SK-N-SH treated with all-trans-retinoic acid at 6 μM for 48 hours (cell line): Measurements from ENCODE around the gene CACNA1A.
"Not testable (repeated sequence)": the region's sequence is repeated elsewhere in the genome, so short reads cannot be mapped to it uniquely, and the experiment has no call there.

ENCODE experiments used
- ESRRG ChIP-seq: fragments of 250-450 bp; sonication (Bioruptor Pico); IDR thresholded peaks from 2 replicates; pipeline ENCODE4 v1.6.1; 2021; ENCODE audit warnings: mild to moderate bottlenecking
- RARB ChIP-seq: fragments of 250-450 bp; sonication (Bioruptor Pico); IDR thresholded peaks from 2 replicates; pipeline ENCODE4 v1.8.0; 2021; ENCODE audit warnings: mild to moderate bottlenecking, moderate library complexity
- SNAI2 ChIP-seq: fragments of 250-450 bp; sonication (Bioruptor Pico); IDR thresholded peaks from 2 replicates; pipeline ENCODE4 v1.5.0; 2020; ENCODE audit warnings: mild to moderate bottlenecking, moderate library complexity
- ZC3H10 ChIP-seq: fragments of 250-450 bp; sonication (Bioruptor Pico); IDR thresholded peaks from 2 replicates; pipeline ENCODE4 v1.5.1; 2021; ENCODE audit warnings: mild to moderate bottlenecking, moderate library complexity
- ZFP3 ChIP-seq: fragments of 250-450 bp; sonication (Bioruptor Pico); IDR thresholded peaks from 2 replicates; pipeline ENCODE4 v1.5.0; 2020; ENCODE audit warnings: mild to moderate bottlenecking, moderate library complexity
- ZFP30 ChIP-seq: fragments of 450-650 bp; formaldehyde crosslinking; IDR thresholded peaks from 2 replicates; pipeline ENCODE4 v1.5.0; 2022; ENCODE audit warnings: mild to moderate bottlenecking, moderate library complexity
- ZNF565 ChIP-seq: fragments of 450-650 bp; formaldehyde crosslinking; conservative IDR thresholded peaks from 2 replicates; pipeline ENCODE4 v1.5.0; 2020; ENCODE audit warnings: low read depth, mild to moderate bottlenecking, moderate library complexity
- ZNF70 ChIP-seq: fragments of 450-650 bp; formaldehyde crosslinking; IDR thresholded peaks from 2 replicates; pipeline ENCODE4 v1.5.0; 2020; ENCODE audit warnings: mild to moderate bottlenecking, moderate library complexity

- not testable (repeated sequence) for TF ChIP-seq ZC3H10; ZNF565 (CRISPR knock-in tag); SNAI2 (CRISPR knock-in tag); RARB (CRISPR knock-in tag); ZFP30 (CRISPR knock-in tag); ZNF70 (CRISPR knock-in tag); ZFP3; ESRRG (CRISPR knock-in tag)
These were observed 249.9 kb downstream of the CACNA1A start for GRCh38 chr19:13256398-13256797.
